ENCODE measurements around the gene SOX10. TPM values are rescaled to one million over a fixed set of nuclear protein-coding genes. Genes with fewer than 3 reads are reported as not detected.

The SOX10 gene
- total and polyA plus RNA-seq, 2 of the 4 experiments (the other 2 are of a cell fraction), result not detected

- H2BK15ac ChIP-seq (ENCODE audit: low read depth, low read length), result no peak overlapping the region
- no peak overlapping the region for H4K91ac ChIP-seq (ENCODE audit: insufficient read depth, low read depth, low read length)
- BruUV-seq (replicated peaks), result no TSS peak
- no peak overlapping the region for H2AFZ ChIP-seq (replicated peaks; ENCODE audit: low read length, poor library complexity)
- no peak overlapping the region for H3K56ac ChIP-seq (ENCODE audit: extremely low read depth, insufficient read depth, low read length)
- no peaks in the 10 kb centered on the region for H3K36me3 ChIP-seq (ENCODE audit: control insufficient read depth, insufficient read depth, low read length)
- H3K9me3 ChIP-seq (ENCODE audit: control insufficient read depth, insufficient read depth, low read length), result no peaks in the 10 kb centered on the region
- CTCF ChIA-PET, result no interaction called here
- no peak overlapping the region for H4K8ac ChIP-seq (ENCODE audit: low read depth in 2 of 2, low read length in 2 of 2)
- no CpG with 5 or more reads among the region's 7 CpGs for WGBS, 2 experiments (ENCODE audit: extremely low coverage in 2 of 2, insufficient read length in 1 of 2)
- in situ Hi-C loops (cut with MboI; ENCODE audit: low sequenced_read_pairs) (no loop called here), dilution Hi-C loops (cut with HindIII; ENCODE audit: low sequenced_read_pairs, unreplicated experiment) (no loop called here), intact Hi-C loops (cut with micrococcal nuclease) (no loop called here)
- no peak overlapping the region for H2BK20ac ChIP-seq (ENCODE audit: low read depth, low read length)
- POLR2A ChIA-PET (ENCODE audit: unreplicated experiment), result no interaction called here
- no peak for DNase-seq
- H3K18ac ChIP-seq (ENCODE audit: low read depth, low read length), result no peak overlapping the region
- H2BK120ac ChIP-seq (ENCODE audit: low read depth, low read length), result no peak overlapping the region
- H3K4me1 ChIP-seq (ENCODE audit: control insufficient read depth, insufficient read depth, low read length), result no peaks in the 10 kb centered on the region
- no peaks in the 10 kb centered on the region for H3K27me3 ChIP-seq (ENCODE audit: control insufficient read depth, insufficient read depth, low read length)
- TF ChIP-seq ELK1 (IDR thresholded peaks at IDR 0.05; ENCODE audit: borderline replicate concordance, low read depth, low read length) (no peak), NFE2L2 (IDR thresholded peaks at IDR 0.05; ENCODE audit: low read depth, low read length) (no peak), MXI1 (IDR thresholded peaks at IDR 0.05; ENCODE audit: borderline replicate concordance, low read depth, low read length) (no peak), SMC3 (IDR thresholded peaks at IDR 0.05; ENCODE audit: low read depth, low read length) (no peak), USF2 (IDR thresholded peaks at IDR 0.05; ENCODE audit: low read depth, low read length) (no peak), CHD1 (IDR thresholded peaks at IDR 0.05; ENCODE audit: low read depth, low read length) (no peak), POLR2A (IDR thresholded peaks at IDR 0.05; ENCODE audit: low read depth, low read length) (no peak), MAZ (IDR thresholded peaks at IDR 0.05; ENCODE audit: borderline replicate concordance, low read depth, low read length) (no peak), MAFK (IDR thresholded peaks at IDR 0.05; ENCODE audit: low read depth, low read length) (no peak), BHLHE40 (IDR thresholded peaks at IDR 0.05; ENCODE audit: low read depth, low read length) (no peak), RFX5 (IDR thresholded peaks at IDR 0.05; ENCODE audit: low read depth, low read length) (no peak), CTCF (conservative IDR thresholded peaks at IDR 0.05; ENCODE audit: low read depth, low read length) (no peak), RCOR1 (IDR thresholded peaks at IDR 0.05; ENCODE audit: insufficient replicate concordance, low read length) (no peak), RAD21 (IDR thresholded peaks at IDR 0.05; ENCODE audit: low read length) (no peak), FOS (IDR thresholded peaks at IDR 0.05; ENCODE audit: low read depth, low read length) (no peak), CEBPB (IDR thresholded peaks at IDR 0.05; ENCODE audit: low read depth, low read length) (no peak)
- H3K4me3 ChIP-seq (ENCODE audit: insufficient read depth, low read depth, low read length), result no peak overlapping the region
- no peaks in the 10 kb centered on the region for H3K9me1 ChIP-seq (ENCODE audit: insufficient read depth, low read length)
- H3K79me1 ChIP-seq (ENCODE audit: low read depth in 1 of 2, low read length in 2 of 2), result no peaks in the 10 kb centered on the region
- H4K20me1 ChIP-seq (ENCODE audit: insufficient read depth, low read length), result no peaks in the 10 kb centered on the region
- no peak overlapping the region for H3K4me2 ChIP-seq (ENCODE audit: low read depth, low read length)
- no peak overlapping the region for H2BK5ac ChIP-seq (ENCODE audit: low read depth, low read length, poor library complexity, severe bottlenecking)
- no peak overlapping the region for H3K9ac ChIP-seq (ENCODE audit: low read depth, low read length)
- no peak overlapping the region for H3K27ac ChIP-seq (ENCODE audit: insufficient read depth, low read length)
- no peak overlapping the region for H3K23ac ChIP-seq (ENCODE audit: low read depth, low read length)
- H2AK9ac ChIP-seq (replicated peaks; ENCODE audit: low read depth, low read length, poor library complexity), result no peak overlapping the region
- H3K4ac ChIP-seq (ENCODE audit: low read depth, low read length), result no peak overlapping the region
- ATAC-seq (ENCODE audit: low read depth), result no peak
- no peak overlapping the region for H2AK5ac ChIP-seq (ENCODE audit: low read depth, low read length)
- H4K5ac ChIP-seq (ENCODE audit: low read depth, low read length), result no peak overlapping the region
- H3K14ac ChIP-seq (replicated peaks; ENCODE audit: low read depth, low read length), result no peak overlapping the region
Observed at GRCh38 chr22:37986371-37986770, 2.0 kb upstream of the SOX10 start.
